HG03196 (cell line): ENCODE data around the gene MAGI1.
"Not testable (repeated sequence)": the region's sequence is repeated elsewhere in the genome, so short reads cannot be mapped to it uniquely, and the experiment has no call there.

Experiments
- ATAC-seq: cut with Tn5 transposase; IDR thresholded peaks from one replicate; pipeline ENCODE4 v1.9.1; 2021; ENCODE audit not compliant: unreplicated experiment

MAGI1 gene

GRCh38 chr3:65723011-65723410 is 315.7 kb downstream of the MAGI1 start:
- no peak for ATAC-seq

- no peak for ATAC-seq
Observed at GRCh38 chr3:65720989-65721737, 317.6 kb downstream of the MAGI1 start.

GRCh38 chr3:65719639-65720038 is 319.1 kb downstream of the MAGI1 start:
- not testable (repeated sequence) for ATAC-seq

DNA sequence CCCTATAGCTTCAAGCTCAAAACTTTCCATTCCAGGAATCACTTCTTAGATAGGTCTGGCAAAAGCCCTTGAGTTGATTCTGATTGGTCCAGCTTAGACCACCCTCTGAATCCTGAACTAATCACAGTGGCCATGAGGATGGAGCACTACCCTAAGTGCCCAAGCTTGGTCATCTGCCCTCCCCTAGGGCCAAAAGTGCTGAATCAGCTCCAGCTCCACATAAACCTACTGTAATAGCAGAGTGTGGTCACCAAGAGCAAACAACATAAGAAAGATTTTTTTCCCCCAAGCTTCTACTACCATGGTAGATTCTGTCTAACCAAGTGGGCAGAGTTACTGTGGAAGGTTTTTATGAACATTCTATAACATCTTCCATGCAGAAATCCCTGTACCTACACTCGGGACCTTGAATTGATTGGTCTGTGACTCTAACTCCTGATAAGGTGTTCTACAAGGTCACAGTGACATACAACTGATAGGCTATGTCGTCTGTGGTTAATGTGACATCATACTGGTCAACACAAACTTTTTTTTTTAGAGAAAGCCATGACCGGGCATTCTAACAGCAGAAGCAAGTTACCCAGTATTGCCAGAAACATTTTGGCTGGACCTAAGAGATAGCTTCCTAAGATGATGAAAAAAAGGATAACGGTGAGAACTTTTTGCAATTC is 320.9 kb downstream of the MAGI1 start:
- ATAC-seq = no peak

DNA sequence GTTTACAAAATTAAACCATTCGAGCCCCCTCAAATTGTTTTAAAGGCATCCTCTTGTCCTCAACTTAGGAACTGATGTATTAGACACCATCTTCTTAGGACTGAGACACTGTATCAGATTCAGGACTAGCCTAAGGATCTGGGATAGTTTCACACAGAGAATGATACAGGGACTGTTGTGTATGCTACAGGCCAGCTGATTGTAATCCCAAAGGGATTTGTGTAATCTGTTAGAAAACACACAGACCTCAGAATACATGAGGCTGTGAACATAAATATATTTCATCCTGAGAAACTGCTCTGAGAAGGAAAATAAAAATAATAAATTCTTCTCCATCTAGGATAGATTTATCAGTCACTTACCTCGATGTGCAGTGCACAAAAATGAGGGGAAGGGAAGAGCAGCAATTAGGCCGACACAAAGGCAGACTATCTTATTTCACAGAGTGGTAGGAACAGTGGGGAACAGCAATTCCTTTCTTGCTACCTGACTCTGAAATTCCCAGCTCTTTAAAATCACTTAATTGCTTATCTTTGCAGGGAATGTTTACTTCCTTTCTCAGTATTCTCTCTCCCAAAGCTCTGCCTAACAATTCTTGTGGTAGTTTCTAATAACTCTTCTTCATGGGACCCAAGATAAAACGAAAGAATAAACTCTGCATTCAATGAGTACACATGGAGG is 322.5 kb downstream of the MAGI1 start:
- no peak for ATAC-seq

GRCh38 chr3:65714134-65714533 is 324.6 kb downstream of the MAGI1 start:
- no peak for ATAC-seq

DNA sequence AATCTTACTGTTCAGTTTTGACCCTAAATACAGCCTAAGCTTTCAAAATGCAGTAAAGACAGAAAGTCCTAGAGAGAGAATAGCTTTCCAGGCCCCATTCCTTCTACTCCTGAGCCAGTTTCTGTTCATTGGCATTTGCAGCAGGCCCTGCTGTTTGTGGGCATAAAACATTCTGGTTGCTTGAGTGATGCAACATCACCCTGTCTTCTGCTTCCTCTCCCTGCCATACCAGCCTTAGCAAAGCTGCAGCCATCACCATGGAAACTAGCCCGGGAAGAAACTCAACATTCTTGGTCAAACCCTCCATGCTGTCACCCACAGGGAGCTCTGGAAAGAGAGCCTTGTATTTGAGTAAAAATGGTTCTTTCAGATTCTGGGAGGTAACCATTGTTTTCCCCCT is 325.7 kb downstream of the MAGI1 start:
- no peak for ATAC-seq

DNA sequence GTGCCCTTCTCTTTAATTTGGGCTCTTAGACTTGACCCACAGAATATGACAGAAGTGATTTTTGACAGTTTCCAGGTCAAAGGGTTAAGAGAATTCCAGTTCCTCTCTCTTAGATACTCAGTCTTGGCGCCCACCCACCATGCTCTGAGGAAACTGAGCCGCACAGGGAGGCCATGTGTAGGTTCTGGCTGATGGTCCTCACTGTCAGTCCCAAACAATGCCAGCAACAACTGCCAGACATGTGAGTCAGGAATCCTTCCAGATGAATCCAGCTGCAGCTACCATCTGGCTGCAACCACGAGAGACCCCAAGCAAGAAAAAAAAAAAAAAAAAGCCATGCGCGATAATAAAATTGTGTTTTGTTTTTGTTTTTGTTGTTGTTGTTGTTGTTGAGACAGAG is 326.6 kb downstream of the MAGI1 start:
- ATAC-seq = no peak

- no peak for ATAC-seq
Observed at GRCh38 chr3:65706776-65707568, 331.7 kb downstream of the MAGI1 start.

DNA sequence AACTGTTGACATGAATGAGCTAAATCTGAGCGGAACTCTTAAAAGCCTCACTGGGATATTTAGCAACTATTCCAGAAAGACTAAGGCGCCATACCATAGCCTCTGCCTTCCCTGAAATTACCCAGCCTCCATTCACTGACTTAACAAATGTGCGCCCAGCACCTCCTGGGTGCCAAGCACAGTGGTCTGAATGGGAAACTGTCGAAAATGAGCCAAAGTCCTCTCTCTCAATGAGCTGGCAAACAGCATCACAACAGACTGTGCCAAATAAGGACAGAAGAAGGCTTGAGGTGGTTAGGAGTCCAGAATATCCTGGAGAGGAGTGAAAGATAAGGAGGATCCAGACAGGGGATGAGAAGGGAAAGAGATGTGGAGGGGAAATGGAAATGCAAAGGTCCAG is 332.4 kb downstream of the MAGI1 start:
- no peak for ATAC-seq

DNA sequence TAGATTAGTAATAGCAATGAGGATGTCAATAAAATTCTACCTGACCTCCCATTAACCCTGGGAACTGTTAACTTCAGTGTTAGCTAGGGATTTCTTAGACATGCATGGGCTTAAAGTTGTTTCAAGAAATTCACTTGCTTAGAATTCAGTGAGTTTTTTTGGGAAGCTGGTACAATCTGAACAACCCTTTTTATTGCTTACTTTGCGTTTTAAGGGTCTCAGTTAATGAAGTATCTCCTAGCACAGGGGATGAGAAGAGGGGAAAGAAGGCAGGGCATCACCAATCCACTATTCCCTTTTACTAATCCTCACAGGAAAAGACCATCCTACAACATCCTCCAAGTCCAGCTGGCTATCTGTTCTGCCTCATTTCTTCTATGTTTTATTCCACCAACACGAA is 334.9 kb downstream of the MAGI1 start:
- no peak for ATAC-seq

DNA sequence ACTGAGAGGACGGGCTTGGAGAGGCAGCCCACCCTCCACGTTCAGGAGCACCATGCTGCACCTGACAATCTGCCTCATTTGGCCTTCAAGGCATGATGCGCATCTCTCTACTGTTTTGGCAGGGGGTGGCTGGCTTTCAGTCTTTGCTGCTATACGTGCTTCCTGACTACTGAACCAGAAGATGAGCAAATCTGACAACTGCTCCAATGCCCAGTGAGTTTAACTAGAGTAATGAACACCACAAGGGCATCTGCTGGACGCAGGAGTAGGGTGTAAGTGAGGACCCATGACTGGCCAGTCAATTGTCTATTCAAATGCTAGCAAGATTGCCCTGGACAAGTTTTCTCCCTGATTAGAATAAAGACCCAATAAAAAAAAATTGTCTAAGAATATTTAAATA is 335.7 kb downstream of the MAGI1 start:
- no peak for ATAC-seq

DNA sequence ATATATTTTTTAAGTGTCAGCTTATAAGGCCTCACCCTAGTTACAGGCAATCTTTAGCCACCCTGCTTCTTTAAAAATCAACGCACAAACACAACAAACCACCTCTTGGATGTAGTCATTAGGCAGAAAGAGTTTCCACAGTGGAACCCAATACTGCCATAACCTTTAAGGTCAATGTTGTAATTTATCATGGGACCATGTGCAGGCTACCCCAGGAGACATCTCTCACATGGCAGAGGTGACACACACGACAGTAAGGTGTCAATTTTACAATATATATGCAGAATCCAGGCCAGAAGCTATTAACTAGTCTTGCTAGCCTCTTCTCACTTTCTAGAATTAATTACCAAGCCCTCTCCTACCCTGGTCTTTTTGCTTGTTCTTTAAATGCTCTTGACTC is 336.5 kb downstream of the MAGI1 start:
- ATAC-seq = no peak

- ATAC-seq = no peak
Observed at GRCh38 chr3:65701516-65701915, 337.2 kb downstream of the MAGI1 start.

DNA sequence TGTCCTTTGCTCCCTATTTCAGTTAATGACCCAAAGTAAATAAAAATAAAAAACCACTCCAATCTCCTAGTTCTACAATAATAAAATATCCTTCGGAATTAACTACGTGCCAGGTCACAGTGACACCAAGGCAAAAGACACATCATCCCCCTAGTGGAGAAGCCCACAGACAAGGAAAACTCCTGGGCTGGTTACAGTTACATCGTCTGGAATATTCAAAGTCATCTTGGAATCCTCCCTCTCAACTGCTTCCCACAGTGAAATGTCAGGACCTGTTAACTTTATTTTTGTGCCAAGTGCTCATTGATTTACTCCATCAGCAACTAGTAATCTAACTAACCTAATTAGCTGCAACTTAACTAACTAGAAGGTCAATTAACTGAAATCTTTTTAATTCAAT is 349.3 kb downstream of the MAGI1 start:
- no peak for ATAC-seq

DNA sequence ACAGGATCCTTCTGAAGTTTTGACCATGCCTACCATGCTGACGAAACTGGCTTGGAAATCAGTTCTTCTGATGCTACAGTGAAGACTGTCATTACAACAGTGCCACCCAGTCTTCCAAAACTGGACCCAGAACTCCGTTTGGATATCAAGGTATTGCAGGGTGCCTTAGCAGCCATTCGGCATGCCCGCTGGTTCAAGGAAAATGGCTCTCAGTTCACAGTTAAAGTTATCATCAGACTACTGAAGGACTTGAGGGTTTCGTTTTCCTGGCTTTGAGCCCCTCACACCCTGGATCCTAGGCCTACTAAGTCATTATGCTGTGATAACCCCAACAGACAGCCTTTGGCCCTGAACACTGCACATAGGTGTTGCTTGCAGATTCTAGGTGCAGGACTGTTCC is 351.0 kb downstream of the MAGI1 start:
- ATAC-seq = no peak

DNA sequence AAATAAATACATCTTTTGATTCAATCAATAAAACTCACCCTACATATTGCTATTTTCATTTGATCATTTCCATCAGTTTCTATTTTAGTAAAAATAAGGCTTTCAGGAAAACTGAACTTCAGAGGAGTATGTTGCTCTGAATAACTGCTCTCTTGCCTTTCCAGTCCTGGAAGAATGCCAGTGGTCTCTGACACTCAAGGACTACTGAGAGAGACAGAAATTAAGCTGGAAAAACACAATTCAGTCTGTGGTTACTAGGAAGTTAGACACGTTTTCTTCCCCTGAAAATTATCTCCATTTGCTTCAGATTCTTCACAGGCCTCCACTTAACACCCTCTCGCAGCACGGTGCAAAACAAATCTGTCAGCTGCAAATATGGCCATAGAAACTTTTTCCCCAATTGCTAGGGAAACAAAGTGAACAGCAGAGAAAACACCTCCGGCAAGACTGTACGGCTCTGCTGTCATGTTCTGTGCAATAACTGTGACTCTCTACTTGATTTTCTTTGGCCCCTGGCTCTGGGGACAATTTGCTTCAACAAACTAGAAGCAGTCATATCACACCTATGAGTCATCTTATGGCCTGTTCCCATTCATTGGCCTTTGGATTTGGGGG is 353.0 kb downstream of the MAGI1 start:
- no peak for ATAC-seq

- ATAC-seq = no peak
Observed at GRCh38 chr3:65678516-65678915, 360.2 kb downstream of the MAGI1 start.

DNA sequence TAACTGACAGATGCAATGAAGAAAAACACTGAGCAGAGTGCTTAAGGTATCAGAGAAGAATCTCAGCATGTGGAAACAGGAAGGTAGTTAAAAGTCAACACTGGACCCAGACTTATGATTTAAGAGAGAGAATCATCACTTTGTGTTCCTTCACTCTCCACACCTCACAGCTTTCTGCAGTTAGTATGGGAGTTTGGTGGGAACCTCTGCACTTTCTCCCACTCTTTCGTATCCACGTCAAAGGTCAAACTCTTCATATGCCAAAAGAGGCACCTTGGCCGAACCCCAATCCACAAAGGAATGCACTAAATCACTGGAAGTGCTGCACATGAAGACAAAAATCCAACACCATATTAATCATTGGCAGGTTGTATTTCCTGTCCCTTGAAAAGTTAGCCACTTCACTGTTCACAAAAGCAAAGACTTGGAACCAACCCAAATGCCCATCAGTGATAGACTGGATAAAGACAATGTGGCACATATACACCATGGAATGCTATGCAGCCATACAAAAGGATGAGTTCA is 361.2 kb downstream of the MAGI1 start:
- no peak for ATAC-seq

DNA sequence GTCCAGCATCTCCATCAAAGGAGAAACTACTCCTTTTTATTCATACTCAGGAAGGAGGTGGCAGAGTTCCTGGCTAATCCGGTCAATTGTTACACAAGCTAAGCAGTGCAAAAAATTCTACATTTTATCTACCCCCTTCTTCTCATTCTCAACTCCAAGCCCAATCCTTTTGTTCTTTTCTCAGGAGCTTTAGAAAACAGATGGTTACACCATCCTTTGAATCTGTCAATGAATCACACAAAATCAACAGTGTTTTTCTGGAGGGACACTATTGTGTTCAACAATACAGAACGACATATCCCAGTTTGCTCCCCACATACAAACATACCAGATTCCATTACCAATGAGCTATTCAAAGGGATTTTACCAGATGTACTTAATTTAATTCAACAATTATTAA is 362.1 kb downstream of the MAGI1 start:
- no peak for ATAC-seq

- ATAC-seq = no peak
Observed at GRCh38 chr3:65675011-65675410, 363.7 kb downstream of the MAGI1 start.
